GM23338 (cell line): ENCODE measurements around the gene PPP6R2. TPM values are rescaled to one million over a fixed set of nuclear protein-coding genes. Genes with fewer than 3 reads are reported as not detected.

ENCODE experiments used
- ATAC-seq: fragments of 200-7000 bp; cut with Tn5 transposase; 3 replicates; pipeline ENCODE4 v1.9.1; 2020
- DNase-seq: peaks from one replicate; pipeline ENCODE4 v3.0.0-alpha.2; 2015; ENCODE audit warnings: low spot score
- H2AFZ ChIP-seq: fragments of 200-600 bp; sonication (generic); 2 replicates; pipeline ENCODE4 v1.8.0; 2016; ENCODE audit warnings: antibody characterized with exemption, mild to moderate bottlenecking, moderate library complexity
- H3F3A ChIP-seq: fragments of 200-600 bp; sonication (generic); replicated peaks from 2 replicates; pipeline ENCODE4 v1.8.0; 2017; ENCODE audit warnings: antibody characterized with exemption, mixed run types, low read depth
- H3K27ac ChIP-seq: fragments of 200-600 bp; sonication (generic); 2 replicates; pipeline ENCODE4 v1.6.1; 2016; ENCODE audit warnings: low read depth
- H3K27me3 ChIP-seq: fragments of 200-600 bp; sonication (generic); 2 replicates; pipeline ENCODE4 v1.8.0; 2016; ENCODE audit warnings: mild to moderate bottlenecking, mixed run types, moderate library complexity; ENCODE audit not compliant: insufficient read depth
- H3K36me3 ChIP-seq: fragments of 200-600 bp; sonication (generic); 2 replicates; pipeline ENCODE4 v1.8.0; 2016; ENCODE audit warnings: mild to moderate bottlenecking; ENCODE audit not compliant: insufficient read depth
- H3K4me1 ChIP-seq: fragments of 200-600 bp; sonication (generic); 2 replicates; pipeline ENCODE4 v1.8.0; 2016; ENCODE audit warnings: mild to moderate bottlenecking, moderate library complexity; ENCODE audit not compliant: insufficient read depth
- H3K4me2 ChIP-seq: fragments of 200-600 bp; sonication (generic); 2 replicates; pipeline ENCODE4 v1.7.1; 2017; ENCODE audit warnings: mixed run types
- H3K4me3 ChIP-seq: fragments of 200-600 bp; sonication (generic); 2 replicates; pipeline ENCODE4 v1.6.1; 2016; ENCODE audit warnings: mixed run types
- H3K79me2 ChIP-seq: fragments of 200-600 bp; sonication (generic); replicated peaks from 2 replicates; pipeline ENCODE4 v1.8.0; 2017; ENCODE audit warnings: mild to moderate bottlenecking; ENCODE audit not compliant: insufficient read depth
- H3K9me2 ChIP-seq: fragments of 200-600 bp; sonication (generic); 2 replicates; pipeline ENCODE4 v1.8.0; 2017; ENCODE audit not compliant: insufficient read depth
- H4K20me1 ChIP-seq: fragments of 200-600 bp; sonication (generic); replicated peaks from 2 replicates; pipeline ENCODE4 v1.8.0; 2017; ENCODE audit warnings: mild to moderate bottlenecking; ENCODE audit not compliant: insufficient read depth
- H3K27ac Mint-ChIP-seq: 2 replicates; pipeline ENCODE4 v1.8.0; 2020; ENCODE audit warnings: inconsistent platforms, mild to moderate bottlenecking, moderate library complexity, mixed read lengths
- H3K27me3 Mint-ChIP-seq: 3 replicates; pipeline ENCODE4 v1.8.0; 2022; ENCODE audit warnings: low read depth, mild to moderate bottlenecking, moderate library complexity, mixed read lengths, inconsistent platforms; ENCODE audit not compliant: insufficient read depth, poor library complexity
- H3K36me3 Mint-ChIP-seq: 3 replicates; pipeline ENCODE4 v1.8.0; 2021; ENCODE audit warnings: low read depth, mild to moderate bottlenecking, inconsistent platforms, moderate library complexity, mixed read lengths
- H3K4me1 Mint-ChIP-seq: 3 replicates; pipeline ENCODE4 v1.8.0; 2020; ENCODE audit warnings: mild to moderate bottlenecking, inconsistent platforms, mixed read lengths
- H3K4me3 Mint-ChIP-seq: 3 replicates; pipeline ENCODE4 v1.8.0; 2021; ENCODE audit warnings: moderate library complexity, mild to moderate bottlenecking, inconsistent platforms, mixed read lengths
- H3K9me3 Mint-ChIP-seq: 3 replicates; pipeline ENCODE4 v1.8.0; 2020; ENCODE audit warnings: moderate library complexity, mild to moderate bottlenecking, inconsistent platforms, mixed read lengths
- CREB1 ChIP-seq: fragments of 250-450 bp; sonication (Bioruptor Pico); IDR thresholded peaks from 2 replicates; pipeline ENCODE4 v1.5.0; 2020; ENCODE audit warnings: low read depth, mild to moderate bottlenecking, moderate library complexity
- ETS1 ChIP-seq: IDR thresholded peaks from 2 replicates; pipeline ENCODE4 v1.6.1; 2016; ENCODE audit warnings: antibody characterized with exemption
- EZH2phosphoT487 ChIP-seq: fragments of 200-600 bp; sonication (generic); IDR thresholded peaks from one replicate; pipeline ENCODE4 v1.8.1; 2018; ENCODE audit warnings: antibody characterized with exemption; ENCODE audit not compliant: unreplicated experiment
- JUNB ChIP-seq: IDR thresholded peaks from one replicate; pipeline ENCODE4 v1.6.1; 2016; ENCODE audit warnings: antibody characterized with exemption; ENCODE audit not compliant: unreplicated experiment
- POLR2AphosphoS5 ChIP-seq: IDR thresholded peaks from 2 replicates; pipeline ENCODE4 v1.6.1; 2016; ENCODE audit warnings: antibody characterized with exemption, low read depth
- STAT1 ChIP-seq: IDR thresholded peaks from one replicate; pipeline ENCODE4 v1.6.1; 2016; ENCODE audit warnings: antibody characterized with exemption; ENCODE audit not compliant: unreplicated experiment
- ZNF114 ChIP-seq: fragments of 250-450 bp; sonication (Bioruptor Pico); IDR thresholded peaks from 2 replicates; pipeline ENCODE4 v1.5.0; 2020; ENCODE audit warnings: mild to moderate bottlenecking, moderate library complexity
- ZNF331 ChIP-seq: fragments of 250-450 bp; sonication (Bioruptor Pico); IDR thresholded peaks from 2 replicates; pipeline ENCODE4 v1.5.0; 2020; ENCODE audit warnings: low read depth, mild to moderate bottlenecking, moderate library complexity
- polyA plus RNA-seq: library from polyadenylated mRNA; unstranded; fragments of >200 nt; fragmentation: Nextera tagmentation; extraction: Ambion mirVana; gene quantifications from 2 replicates; pipeline ENCODE4 v1.2.1, GENCODE V29; 2016
- total RNA-seq: library from RNA; depleted of rRNA; stranded (reverse); fragments of >200 nt; shearing (Covaris generic); gene quantifications from 2 replicates; pipeline ENCODE4 v1.2.3, GENCODE V29; 2014
- TF ChIP-seq, protein P1 (sequence below): IDR thresholded peaks from one replicate; pipeline ENCODE4 v1.6.1; 2018; ENCODE audit warnings: antibody characterized with exemption; ENCODE audit not compliant: unreplicated experiment
- TF ChIP-seq, protein P2 (sequence below), 2 experiments: fragments of 200-600 bp in 1 of 2; sonication (generic) in 1 of 2; conservative IDR thresholded peaks; 2 replicates each; pipeline versions ENCODE4 v1.5.1 to v1.6.1; 2016 to 2017; ENCODE audit warnings: antibody characterized with exemption in 2 of 2, low read depth in 2 of 2, mild to moderate bottlenecking in 2 of 2, moderate library complexity in 1 of 2

The PPP6R2 gene
- total and polyA plus RNA-seq, 2 experiments from 2014 or later = 11.9 to 45.8 TPM

- H3K27ac Mint-ChIP-seq = no peak overlapping the region
Observed at GRCh38 chr22:50416996-50417395, 73.9 kb downstream of the PPP6R2 start.

GRCh38 chr22:50417411-50418210 lies 74.5 kb downstream of the PPP6R2 start:
- ATAC-seq (no peak), DNase-seq (no peak)
- Mint-ChIP-seq H3K36me3 (peaks cover 38% of the 10 kb centered on the region; the same call in 2 of the 3 replicates), H3K27ac (no peak overlapping the region), H3K4me3 (no peak overlapping the region; the same call in 2 of the 3 replicates), H3K9me3 (no peaks in the 10 kb centered on the region), H3K27me3 (no peaks in the 10 kb centered on the region), H3K4me1 (no peaks in the 10 kb centered on the region)
- Histone ChIP-seq H3K27ac (no peak overlapping the region), H3K9me2 (no peaks in the 10 kb centered on the region), H3K36me3 (peaks cover 9% of the 10 kb centered on the region; the same call in 1 of the 2 replicates), H4K20me1 (no peaks in the 10 kb centered on the region; the same call in none of the 2 replicates), H3K4me3 (no peak overlapping the region), H3K4me2 (no peak overlapping the region), H2AFZ (no peak overlapping the region), H3F3A (no peaks in the 10 kb centered on the region), H3K27me3 (no peaks in the 10 kb centered on the region), H3K4me1 (no peaks in the 10 kb centered on the region), H3K79me2 (no peaks in the 10 kb centered on the region)
- TF ChIP-seq, protein P1, sequence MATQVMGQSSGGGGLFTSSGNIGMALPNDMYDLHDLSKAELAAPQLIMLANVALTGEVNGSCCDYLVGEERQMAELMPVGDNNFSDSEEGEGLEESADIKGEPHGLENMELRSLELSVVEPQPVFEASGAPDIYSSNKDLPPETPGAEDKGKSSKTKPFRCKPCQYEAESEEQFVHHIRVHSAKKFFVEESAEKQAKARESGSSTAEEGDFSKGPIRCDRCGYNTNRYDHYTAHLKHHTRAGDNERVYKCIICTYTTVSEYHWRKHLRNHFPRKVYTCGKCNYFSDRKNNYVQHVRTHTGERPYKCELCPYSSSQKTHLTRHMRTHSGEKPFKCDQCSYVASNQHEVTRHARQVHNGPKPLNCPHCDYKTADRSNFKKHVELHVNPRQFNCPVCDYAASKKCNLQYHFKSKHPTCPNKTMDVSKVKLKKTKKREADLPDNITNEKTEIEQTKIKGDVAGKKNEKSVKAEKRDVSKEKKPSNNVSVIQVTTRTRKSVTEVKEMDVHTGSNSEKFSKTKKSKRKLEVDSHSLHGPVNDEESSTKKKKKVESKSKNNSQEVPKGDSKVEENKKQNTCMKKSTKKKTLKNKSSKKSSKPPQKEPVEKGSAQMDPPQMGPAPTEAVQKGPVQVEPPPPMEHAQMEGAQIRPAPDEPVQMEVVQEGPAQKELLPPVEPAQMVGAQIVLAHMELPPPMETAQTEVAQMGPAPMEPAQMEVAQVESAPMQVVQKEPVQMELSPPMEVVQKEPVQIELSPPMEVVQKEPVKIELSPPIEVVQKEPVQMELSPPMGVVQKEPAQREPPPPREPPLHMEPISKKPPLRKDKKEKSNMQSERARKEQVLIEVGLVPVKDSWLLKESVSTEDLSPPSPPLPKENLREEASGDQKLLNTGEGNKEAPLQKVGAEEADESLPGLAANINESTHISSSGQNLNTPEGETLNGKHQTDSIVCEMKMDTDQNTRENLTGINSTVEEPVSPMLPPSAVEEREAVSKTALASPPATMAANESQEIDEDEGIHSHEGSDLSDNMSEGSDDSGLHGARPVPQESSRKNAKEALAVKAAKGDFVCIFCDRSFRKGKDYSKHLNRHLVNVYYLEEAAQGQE = no peak
- TF ChIP-seq STAT1 (no peak), EZH2phosphoT487 (no peak), CREB1 (CRISPR knock-in tag) (no peak), ZNF331 (CRISPR knock-in tag) (no peak), ETS1 (no peak)
- TF ChIP-seq, protein P2, sequence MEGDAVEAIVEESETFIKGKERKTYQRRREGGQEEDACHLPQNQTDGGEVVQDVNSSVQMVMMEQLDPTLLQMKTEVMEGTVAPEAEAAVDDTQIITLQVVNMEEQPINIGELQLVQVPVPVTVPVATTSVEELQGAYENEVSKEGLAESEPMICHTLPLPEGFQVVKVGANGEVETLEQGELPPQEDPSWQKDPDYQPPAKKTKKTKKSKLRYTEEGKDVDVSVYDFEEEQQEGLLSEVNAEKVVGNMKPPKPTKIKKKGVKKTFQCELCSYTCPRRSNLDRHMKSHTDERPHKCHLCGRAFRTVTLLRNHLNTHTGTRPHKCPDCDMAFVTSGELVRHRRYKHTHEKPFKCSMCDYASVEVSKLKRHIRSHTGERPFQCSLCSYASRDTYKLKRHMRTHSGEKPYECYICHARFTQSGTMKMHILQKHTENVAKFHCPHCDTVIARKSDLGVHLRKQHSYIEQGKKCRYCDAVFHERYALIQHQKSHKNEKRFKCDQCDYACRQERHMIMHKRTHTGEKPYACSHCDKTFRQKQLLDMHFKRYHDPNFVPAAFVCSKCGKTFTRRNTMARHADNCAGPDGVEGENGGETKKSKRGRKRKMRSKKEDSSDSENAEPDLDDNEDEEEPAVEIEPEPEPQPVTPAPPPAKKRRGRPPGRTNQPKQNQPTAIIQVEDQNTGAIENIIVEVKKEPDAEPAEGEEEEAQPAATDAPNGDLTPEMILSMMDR (conservative IDR thresholded peaks at IDR 0.05; ENCODE audit: low read depth in 2 of 2) = no peak

More at GRCh38 chr22:50416996-50417395, 73.9 kb downstream of the PPP6R2 start:
- no peaks in the 10 kb centered on the region; the same call in none of the 2 replicates for H4K20me1 ChIP-seq
- Mint-ChIP-seq H3K4me1 (no peaks in the 10 kb centered on the region), H3K4me3 (no peak overlapping the region), H3K9me3 (no peaks in the 10 kb centered on the region), H3K27me3 (no peaks in the 10 kb centered on the region), H3K36me3 (peaks cover 35% of the 10 kb centered on the region; the same call in 2 of the 3 replicates)
- ATAC-seq (no peak), DNase-seq (no peak)
- H3K9me2 ChIP-seq = no peaks in the 10 kb centered on the region
- H3K79me2 ChIP-seq = no peaks in the 10 kb centered on the region
- H3K27ac ChIP-seq = no peak overlapping the region
- no peak overlapping the region for H3K4me3 ChIP-seq
- H2AFZ ChIP-seq = no peak overlapping the region
- TF ChIP-seq ZNF331 (CRISPR knock-in tag) (no peak), ZNF114 (CRISPR knock-in tag) (no peak), JUNB (no peak), POLR2AphosphoS5 (no peak), EZH2phosphoT487 (no peak), STAT1 (no peak)
- no peaks in the 10 kb centered on the region for H3K4me1 ChIP-seq
- H3K27me3 ChIP-seq = no peaks in the 10 kb centered on the region
- peaks cover 9% of the 10 kb centered on the region; the same call in 1 of the 2 replicates for H3K36me3 ChIP-seq
- H3K4me2 ChIP-seq = no peak overlapping the region
- no peaks in the 10 kb centered on the region for H3F3A ChIP-seq
